ENCODE measurements around the gene PRR36. TPM values are rescaled to one million over a fixed set of nuclear protein-coding genes. Genes with fewer than 3 reads are reported as not detected.

PRR36 gene
- total RNA-seq, 1 donor = not detected

DNA sequence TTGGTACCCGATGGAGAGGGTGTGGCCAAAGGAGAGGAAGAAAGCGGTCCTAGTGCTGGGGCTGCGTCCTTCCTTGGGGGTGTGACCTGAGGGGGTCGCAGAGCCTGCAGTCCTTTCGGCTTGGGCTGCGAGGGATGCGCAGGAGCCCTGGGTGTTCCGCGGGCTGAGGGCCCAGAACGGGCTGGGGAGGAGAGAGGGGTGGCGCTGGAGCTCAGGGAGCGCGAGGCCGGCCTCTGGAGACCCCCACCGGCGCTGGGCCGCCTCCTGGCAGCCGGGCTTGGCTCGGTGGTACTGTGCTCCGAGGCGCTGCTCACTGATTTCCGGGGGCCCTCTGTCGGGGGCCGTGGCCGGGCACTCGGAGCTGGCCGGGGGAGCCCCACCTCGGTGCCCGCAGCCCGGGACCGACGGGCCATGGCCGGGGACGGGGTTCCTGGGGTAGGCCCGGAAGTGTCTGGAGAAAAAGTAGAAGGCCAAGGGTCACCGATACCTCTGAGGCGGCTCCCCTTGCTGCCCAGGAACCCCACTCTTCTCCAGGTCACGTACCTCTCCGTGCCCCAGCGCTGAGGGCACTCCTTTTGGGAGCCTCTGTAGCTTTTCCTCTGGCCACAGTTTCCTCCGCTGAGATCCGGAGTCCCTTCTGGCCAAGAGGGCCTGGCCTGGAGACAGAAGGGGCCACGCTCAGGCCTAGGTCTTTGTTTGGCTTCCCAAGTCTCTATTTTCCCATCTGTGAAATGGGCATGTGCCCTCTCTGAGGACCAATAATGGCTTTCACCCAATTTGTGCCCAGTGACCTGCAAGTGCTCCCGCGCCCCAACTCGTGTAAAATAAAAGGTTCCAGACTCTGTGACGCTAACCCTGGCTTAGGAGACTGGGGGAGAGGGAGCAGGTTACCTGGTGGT, 1.6 kb downstream of the PRR36 start:
- Histone ChIP-seq H3K4me2 (ENCODE audit: insufficient read depth, low read length) (peak overlapping the region; percentile 91), H3K4me3 (ENCODE audit: insufficient read depth, low read length) (peak overlapping the region; percentile 73), H3K9me3 (ENCODE audit: low read depth, low read length) (no peaks in the 10 kb centered on the region), H3K36me3 (ENCODE audit: insufficient read depth, low read length) (no peaks in the 10 kb centered on the region), H3K4me1 (ENCODE audit: insufficient read depth, low read length) (peaks cover 15% of the 10 kb centered on the region), H4K20me1 (ENCODE audit: insufficient read depth, low read length) (no peaks in the 10 kb centered on the region), H2AFZ (ENCODE audit: low read length) (no peak overlapping the region), H3K27ac (ENCODE audit: low read depth, low read length) (no peak overlapping the region), H3K79me2 (ENCODE audit: insufficient read depth, low read length) (no peaks in the 10 kb centered on the region), H3K27me3 (ENCODE audit: insufficient read depth, low read length) (peaks cover 25% of the 10 kb centered on the region)
- peak; percentile 64 for DNase-seq (ENCODE audit: insufficient read length, low spot score, missing footprints)
- TF ChIP-seq, protein P1, sequence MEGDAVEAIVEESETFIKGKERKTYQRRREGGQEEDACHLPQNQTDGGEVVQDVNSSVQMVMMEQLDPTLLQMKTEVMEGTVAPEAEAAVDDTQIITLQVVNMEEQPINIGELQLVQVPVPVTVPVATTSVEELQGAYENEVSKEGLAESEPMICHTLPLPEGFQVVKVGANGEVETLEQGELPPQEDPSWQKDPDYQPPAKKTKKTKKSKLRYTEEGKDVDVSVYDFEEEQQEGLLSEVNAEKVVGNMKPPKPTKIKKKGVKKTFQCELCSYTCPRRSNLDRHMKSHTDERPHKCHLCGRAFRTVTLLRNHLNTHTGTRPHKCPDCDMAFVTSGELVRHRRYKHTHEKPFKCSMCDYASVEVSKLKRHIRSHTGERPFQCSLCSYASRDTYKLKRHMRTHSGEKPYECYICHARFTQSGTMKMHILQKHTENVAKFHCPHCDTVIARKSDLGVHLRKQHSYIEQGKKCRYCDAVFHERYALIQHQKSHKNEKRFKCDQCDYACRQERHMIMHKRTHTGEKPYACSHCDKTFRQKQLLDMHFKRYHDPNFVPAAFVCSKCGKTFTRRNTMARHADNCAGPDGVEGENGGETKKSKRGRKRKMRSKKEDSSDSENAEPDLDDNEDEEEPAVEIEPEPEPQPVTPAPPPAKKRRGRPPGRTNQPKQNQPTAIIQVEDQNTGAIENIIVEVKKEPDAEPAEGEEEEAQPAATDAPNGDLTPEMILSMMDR (IDR thresholded peaks at IDR 0.05; ENCODE audit: extremely low read depth, low read depth, low read length) = no peak

DNA sequence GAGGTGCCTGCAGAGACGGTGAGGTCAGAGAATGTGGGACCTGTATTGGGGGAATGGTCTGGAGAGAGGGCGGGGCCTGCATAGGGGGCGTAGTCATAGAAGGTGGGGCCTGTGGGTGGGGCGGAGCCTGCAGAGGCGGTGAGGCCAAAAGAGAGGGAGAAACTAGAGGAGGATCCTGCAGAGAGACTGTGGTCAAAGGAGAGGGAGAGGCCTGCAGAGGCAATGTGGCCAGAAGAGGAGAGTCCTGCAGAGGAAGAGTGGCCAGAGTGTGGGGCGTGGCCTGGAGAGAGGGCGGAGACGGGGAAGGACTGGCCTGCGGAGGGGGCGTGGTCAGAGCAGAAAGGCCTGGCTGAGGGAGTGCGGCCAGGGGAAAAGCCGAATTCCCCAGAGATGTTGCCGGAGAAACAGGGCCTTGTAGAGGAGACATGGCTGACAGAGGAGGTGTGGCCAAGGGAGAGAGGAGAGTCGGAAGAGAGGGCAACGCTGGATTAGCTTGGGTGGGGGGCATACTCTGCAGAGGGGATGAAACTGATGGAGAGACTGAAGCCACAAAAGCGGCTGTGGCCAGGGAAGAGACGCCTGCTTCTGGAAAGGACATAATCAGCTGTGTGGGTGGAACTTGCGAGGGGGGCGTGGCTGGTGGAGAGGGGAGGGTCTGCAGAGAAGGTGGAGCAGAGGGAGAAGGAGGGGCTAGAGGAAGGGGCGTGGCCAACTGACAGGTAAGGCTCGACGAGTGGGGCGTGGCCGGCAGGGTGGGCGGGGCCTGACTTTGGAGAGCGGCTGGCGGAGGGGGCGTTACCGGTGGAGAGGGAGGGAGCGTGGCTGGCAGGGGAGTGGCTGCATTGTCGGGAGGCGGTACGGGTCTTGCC, 2.5 kb downstream of the PRR36 start:
- TF ChIP-seq, protein P1 (IDR thresholded peaks at IDR 0.05; ENCODE audit: extremely low read depth, low read depth, low read length) = no peak
- Histone ChIP-seq H3K79me2 (ENCODE audit: insufficient read depth, low read length) (no peaks in the 10 kb centered on the region), H3K36me3 (ENCODE audit: insufficient read depth, low read length) (no peaks in the 10 kb centered on the region), H2AFZ (ENCODE audit: low read length) (peak overlapping the region; percentile 97), H3K4me3 (ENCODE audit: insufficient read depth, low read length) (peak overlapping the region; percentile 73), H4K20me1 (ENCODE audit: insufficient read depth, low read length) (no peaks in the 10 kb centered on the region), H3K4me1 (ENCODE audit: insufficient read depth, low read length) (peaks cover 12% of the 10 kb centered on the region), H3K27ac (ENCODE audit: low read depth, low read length) (no peak overlapping the region), H3K4me2 (ENCODE audit: insufficient read depth, low read length) (peak overlapping the region; percentile 91), H3K27me3 (ENCODE audit: insufficient read depth, low read length) (peaks cover 25% of the 10 kb centered on the region), H3K9me3 (ENCODE audit: low read depth, low read length) (no peaks in the 10 kb centered on the region)
- DNase-seq (ENCODE audit: insufficient read length, low spot score, missing footprints) = peak; percentile 100

DNA sequence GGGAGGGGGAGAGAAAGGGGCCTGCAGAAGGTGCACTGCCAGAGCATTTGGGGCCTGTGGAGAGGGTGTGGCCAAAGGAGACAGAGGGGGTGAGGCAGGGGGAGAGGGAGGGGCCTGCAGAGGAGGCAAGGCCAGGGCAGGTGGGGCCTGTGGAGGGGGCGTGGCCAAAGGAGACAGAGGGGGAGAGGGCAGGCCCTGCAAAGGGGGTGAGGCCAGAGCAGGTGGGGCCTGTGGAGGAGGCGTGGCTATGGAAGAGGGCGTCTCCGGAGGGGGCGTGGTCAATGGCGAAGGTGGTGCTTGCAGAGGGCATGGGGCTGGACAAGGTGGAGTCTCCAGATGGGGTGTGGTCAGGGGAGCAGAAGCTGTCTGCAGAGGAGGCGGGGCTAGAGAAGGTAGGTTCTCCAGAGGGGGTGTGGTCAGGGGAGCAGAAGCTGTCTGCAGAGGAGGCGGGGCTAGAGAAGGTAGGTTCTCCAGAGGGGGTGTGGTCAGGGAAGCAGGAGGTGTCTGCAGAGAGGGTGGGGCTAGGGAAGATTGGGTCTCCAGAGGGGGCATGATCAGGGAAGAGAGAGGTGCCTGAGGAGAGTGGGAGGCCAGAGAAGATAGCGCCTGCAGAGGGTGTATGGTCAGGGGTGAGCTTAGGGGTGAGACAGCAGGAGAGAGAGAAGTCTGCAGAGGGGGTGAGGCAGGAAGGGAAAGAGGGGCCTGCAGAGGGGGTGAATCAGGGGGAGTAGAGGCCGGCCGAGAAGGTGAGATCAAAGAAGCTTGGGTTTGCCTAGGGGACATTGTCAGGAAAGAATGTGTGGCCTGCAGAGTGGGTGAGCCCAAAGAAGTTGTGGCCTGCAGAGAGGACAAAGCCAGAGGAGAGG, 3.4 kb downstream of the PRR36 start:
- Histone ChIP-seq H3K27me3 (ENCODE audit: insufficient read depth, low read length) (peaks cover 25% of the 10 kb centered on the region), H4K20me1 (ENCODE audit: insufficient read depth, low read length) (no peaks in the 10 kb centered on the region), H3K9me3 (ENCODE audit: low read depth, low read length) (no peaks in the 10 kb centered on the region), H3K27ac (ENCODE audit: low read depth, low read length) (no peak overlapping the region), H3K4me1 (ENCODE audit: insufficient read depth, low read length) (peaks cover 12% of the 10 kb centered on the region), H3K4me3 (ENCODE audit: insufficient read depth, low read length) (no peak overlapping the region), H3K79me2 (ENCODE audit: insufficient read depth, low read length) (no peaks in the 10 kb centered on the region), H3K36me3 (ENCODE audit: insufficient read depth, low read length) (no peaks in the 10 kb centered on the region), H2AFZ (ENCODE audit: low read length) (no peak overlapping the region), H3K4me2 (ENCODE audit: insufficient read depth, low read length) (peak overlapping the region; percentile 91)
- TF ChIP-seq, protein P1 (IDR thresholded peaks at IDR 0.05; ENCODE audit: extremely low read depth, low read depth, low read length) = no peak
- DNase-seq (ENCODE audit: insufficient read length, low spot score, missing footprints) = peak; percentile 83
